HG03442 (cell line): ENCODE measurements around the gene MED4.

Source experiments
- ATAC-seq: cut with Tn5 transposase; IDR thresholded peaks from one replicate; pipeline ENCODE4 v1.9.1; 2021; ENCODE audit warnings: mild to moderate bottlenecking, moderate library complexity; ENCODE audit not compliant: unreplicated experiment

Gene MED4

GRCh38 chr13:48038761-48039160 is 56.1 kb downstream of the MED4 start:
- no peak for ATAC-seq

- ATAC-seq: peak; percentile 89
Measured at GRCh38 chr13:48037346-48038173, 57.3 kb downstream of the MED4 start, which contains the start of gene NUDT15. NUDT15 (plus strand) TSS chr13:48037726; CDS start chr13:48037747, 21 bp downstream.

GRCh38 chr13:48029859-48030258 is 65.0 kb downstream of the MED4 start:
- no peak for ATAC-seq

- ATAC-seq: no peak
Measured at GRCh38 chr13:48028066-48028465, 66.8 kb downstream of the MED4 start.
